ENCODE results near the gene ADIPOR1. TPM values are rescaled to one million over a fixed set of nuclear protein-coding genes. Genes with fewer than 3 reads are reported as not detected.
A peak's percentile ranks its signal among the peaks of the same experiment; 100 is the strongest.

Gene ADIPOR1
- total RNA-seq, 4 donors from 2014 or later: 38.7 to 53.8 (median 47.9) TPM

DNA sequence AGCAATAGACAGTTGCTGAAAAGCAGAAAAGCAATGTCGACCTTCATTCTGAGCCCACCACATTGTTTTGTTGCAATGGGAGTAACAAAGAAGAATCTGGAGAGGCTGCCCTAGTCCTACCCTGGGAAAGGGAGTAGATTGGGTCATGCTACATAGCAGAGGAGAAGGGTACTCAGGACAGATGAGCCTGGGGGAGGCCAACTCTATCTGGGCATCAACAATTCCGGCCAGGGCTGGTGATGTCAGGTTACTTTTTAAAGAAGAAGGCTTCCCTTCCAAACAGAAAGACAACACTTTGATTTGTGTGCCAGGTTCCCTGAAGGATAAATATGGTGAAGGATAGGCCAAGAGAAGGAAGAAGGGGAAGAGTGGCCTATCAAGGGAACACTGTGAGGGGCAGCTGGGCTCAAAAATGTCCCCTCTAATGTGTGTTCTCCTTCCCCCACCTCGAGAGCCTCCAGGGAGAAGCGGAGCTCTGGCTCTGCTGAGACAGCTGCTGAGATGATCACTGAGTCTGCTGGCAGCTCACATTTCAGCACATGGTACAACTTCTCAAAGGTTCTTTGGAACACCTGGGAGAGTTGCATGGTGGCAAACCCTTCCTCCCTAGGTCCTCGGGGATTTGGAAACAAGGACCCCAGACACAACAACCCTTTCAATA lies 3.2 kb upstream of the ADIPOR1 start:
- no peak for DNase-seq
- H3K36me3 ChIP-seq: no peaks in the 10 kb centered on the region
- H3K9me3 ChIP-seq: no peaks in the 10 kb centered on the region
- H3K4me3 ChIP-seq: no peak overlapping the region
- no peak overlapping the region for H3K27ac ChIP-seq
- TF ChIP-seq, protein P1, sequence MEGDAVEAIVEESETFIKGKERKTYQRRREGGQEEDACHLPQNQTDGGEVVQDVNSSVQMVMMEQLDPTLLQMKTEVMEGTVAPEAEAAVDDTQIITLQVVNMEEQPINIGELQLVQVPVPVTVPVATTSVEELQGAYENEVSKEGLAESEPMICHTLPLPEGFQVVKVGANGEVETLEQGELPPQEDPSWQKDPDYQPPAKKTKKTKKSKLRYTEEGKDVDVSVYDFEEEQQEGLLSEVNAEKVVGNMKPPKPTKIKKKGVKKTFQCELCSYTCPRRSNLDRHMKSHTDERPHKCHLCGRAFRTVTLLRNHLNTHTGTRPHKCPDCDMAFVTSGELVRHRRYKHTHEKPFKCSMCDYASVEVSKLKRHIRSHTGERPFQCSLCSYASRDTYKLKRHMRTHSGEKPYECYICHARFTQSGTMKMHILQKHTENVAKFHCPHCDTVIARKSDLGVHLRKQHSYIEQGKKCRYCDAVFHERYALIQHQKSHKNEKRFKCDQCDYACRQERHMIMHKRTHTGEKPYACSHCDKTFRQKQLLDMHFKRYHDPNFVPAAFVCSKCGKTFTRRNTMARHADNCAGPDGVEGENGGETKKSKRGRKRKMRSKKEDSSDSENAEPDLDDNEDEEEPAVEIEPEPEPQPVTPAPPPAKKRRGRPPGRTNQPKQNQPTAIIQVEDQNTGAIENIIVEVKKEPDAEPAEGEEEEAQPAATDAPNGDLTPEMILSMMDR (IDR thresholded peaks at IDR 0.05): no peak
- no peak for TF ChIP-seq POLR2A (IDR thresholded peaks at IDR 0.05)
- peaks cover 0 to 7% of the 10 kb centered on the region in 2 donors for H3K4me1 ChIP-seq
- intact Hi-C loops (cut with DNase I; ENCODE audit: low total_unique reads): no loop called here
- no peaks in the 10 kb centered on the region for H3K27me3 ChIP-seq

DNA sequence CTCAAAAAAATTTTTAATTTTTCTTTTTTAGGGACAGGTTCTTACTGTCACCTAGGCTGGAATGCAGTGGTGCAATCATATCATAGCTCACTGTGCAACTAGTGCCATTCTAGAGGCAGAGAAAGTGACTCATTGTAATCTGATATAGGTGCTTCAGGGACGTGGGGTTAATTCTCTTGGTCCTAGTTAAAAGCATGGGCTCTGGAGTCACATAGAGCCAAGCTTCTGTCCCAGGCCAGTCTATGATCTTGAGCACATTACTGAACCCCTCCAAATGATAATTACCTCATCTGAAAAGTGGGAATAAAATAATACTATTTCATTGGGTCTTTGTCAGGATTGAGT lies 1.1 kb upstream of the ADIPOR1 start:
- Histone ChIP-seq H3K27me3 (no peaks in the 10 kb centered on the region), H3K4me1 (peaks cover 0 to 8% of the 10 kb centered on the region in 2 donors), H3K9me3 (no peaks in the 10 kb centered on the region), H3K36me3 (no peaks in the 10 kb centered on the region), H3K27ac (no peak overlapping the region), H3K4me3 (no peak overlapping the region)
- intact Hi-C loops (cut with DNase I; ENCODE audit: low total_unique reads): no loop called here
- TF ChIP-seq, protein P1 (IDR thresholded peaks at IDR 0.05): no peak
- TF ChIP-seq POLR2A (IDR thresholded peaks at IDR 0.05): no peak
- DNase-seq: no peak

DNA sequence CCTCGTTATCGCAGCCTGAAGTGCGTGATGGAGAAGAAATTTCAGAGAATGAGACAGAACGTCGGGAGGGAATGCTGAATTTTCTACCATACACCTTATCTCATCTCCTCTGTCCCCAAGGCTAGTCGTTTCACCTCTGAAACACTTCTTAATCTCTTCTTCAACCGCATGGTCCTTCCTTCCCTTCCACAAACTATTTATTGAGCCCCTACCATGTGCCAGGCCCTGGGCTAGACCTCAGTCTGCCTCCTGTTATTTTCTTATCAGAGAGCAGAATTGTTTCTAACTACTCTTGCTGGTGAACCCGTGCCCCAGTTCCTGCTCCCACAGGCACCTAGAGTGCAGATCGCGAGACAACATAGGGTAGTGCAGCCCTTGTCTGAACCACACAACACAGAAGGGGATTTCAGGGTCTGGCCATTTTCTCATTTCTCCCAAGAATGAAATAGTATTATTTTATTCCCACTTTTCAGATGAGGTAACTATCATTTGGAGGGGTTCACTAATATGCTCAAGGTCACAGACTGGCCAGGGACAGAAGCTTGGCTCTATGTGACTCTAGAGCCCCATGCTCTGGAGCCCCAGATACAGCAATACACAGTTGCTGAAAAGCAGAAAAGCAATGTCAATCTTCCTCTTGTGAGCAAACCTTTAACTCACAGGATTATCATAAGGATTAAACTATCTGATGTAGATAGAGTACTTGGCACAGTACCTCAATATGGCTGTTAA lies 598 bp upstream of the ADIPOR1 start:
- no peaks in the 10 kb centered on the region for H3K9me3 ChIP-seq
- peak overlapping the region; percentile 40 to 93 for H3K4me3 ChIP-seq
- peaks cover 0 to 8% of the 10 kb centered on the region in 2 donors for H3K4me1 ChIP-seq
- intact Hi-C loops (cut with DNase I; ENCODE audit: low total_unique reads): no loop called here
- no peaks in the 10 kb centered on the region for H3K36me3 ChIP-seq
- no peak for DNase-seq
- no peaks in the 10 kb centered on the region for H3K27me3 ChIP-seq
- TF ChIP-seq, protein P1 (IDR thresholded peaks at IDR 0.05): no peak
- TF ChIP-seq POLR2A (IDR thresholded peaks at IDR 0.05): no peak
- peak overlapping the region; percentile 89 to 98 for H3K27ac ChIP-seq

DNA sequence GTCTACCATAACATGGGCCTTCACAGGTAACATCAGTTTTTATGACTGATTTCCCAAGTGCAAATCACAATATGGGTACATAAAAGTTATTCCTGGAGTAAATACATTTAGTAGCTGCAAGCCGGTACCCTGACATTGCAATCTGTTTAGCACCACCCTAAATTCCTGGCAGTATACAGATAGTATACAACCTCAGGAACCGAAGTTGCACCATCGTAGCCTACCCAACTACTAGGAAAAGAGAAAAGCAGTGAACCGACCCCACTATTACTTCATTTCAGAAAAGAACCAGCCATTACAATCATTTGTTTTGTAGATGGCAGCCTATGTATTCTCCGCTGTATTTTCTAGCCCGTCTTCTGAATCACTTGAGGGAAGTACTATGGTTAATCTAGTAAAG lies 1.1 kb downstream of the ADIPOR1 start:
- intact Hi-C loops (cut with DNase I; ENCODE audit: low total_unique reads): no loop called here
- Histone ChIP-seq H3K4me3 (peak overlapping the region; percentile 90 to 93), H3K27me3 (no peaks in the 10 kb centered on the region), H3K27ac (peak overlapping the region; percentile 89 to 98), H3K4me1 (peaks cover 0 to 8% of the 10 kb centered on the region in 2 donors), H3K36me3 (no peaks in the 10 kb centered on the region), H3K9me3 (no peaks in the 10 kb centered on the region)
- no peak for DNase-seq
- TF ChIP-seq POLR2A (IDR thresholded peaks at IDR 0.05): no peak
- TF ChIP-seq, protein P1 (IDR thresholded peaks at IDR 0.05): no peak

DNA sequence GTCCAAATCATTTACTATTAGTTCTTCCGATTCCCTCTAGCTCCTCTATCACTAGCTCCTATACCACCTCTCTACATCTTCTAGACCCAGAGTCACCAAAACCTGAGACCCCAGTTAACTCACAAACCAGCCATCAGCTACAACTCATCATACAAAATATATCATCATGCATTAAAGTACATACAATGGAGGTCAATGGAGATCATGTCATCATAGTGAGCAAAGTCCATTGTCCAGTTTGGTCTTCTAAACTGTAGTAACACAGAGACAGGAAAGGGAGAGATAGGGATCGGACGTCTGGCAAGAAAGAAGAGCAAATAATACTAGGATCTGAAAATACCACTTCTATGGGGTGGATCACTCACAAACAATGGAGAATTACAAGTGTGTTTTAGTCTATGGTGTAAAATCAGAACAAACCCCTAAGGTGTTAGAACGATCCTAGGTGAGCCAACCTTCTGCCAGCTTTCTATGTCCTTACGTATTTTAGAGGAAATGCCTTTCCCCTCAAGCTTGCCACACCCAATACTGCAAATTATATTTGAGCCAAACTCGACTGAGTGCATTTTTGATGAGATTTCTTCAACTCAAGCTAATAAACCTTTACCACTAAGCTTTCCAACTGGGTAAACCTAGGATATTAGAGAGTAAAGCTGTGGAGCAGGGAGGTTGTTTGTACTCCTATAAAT lies 3.9 kb downstream of the ADIPOR1 start:
- intact Hi-C loops (cut with DNase I; ENCODE audit: low total_unique reads): no loop called here
- H3K36me3 ChIP-seq: no peaks in the 10 kb centered on the region
- no peaks in the 10 kb centered on the region for H3K9me3 ChIP-seq
- TF ChIP-seq, protein P1 (IDR thresholded peaks at IDR 0.05): no peak
- H3K4me1 ChIP-seq: peaks cover 0 to 8% of the 10 kb centered on the region in 2 donors
- no peak overlapping the region for H3K27ac ChIP-seq
- no peaks in the 10 kb centered on the region for H3K27me3 ChIP-seq
- no peak for DNase-seq
- H3K4me3 ChIP-seq: no peak overlapping the region

Measured in uterus (tissue), 4 donors.